ENCODE data around the gene ABLIM3. TPM values are rescaled to one million over a fixed set of nuclear protein-coding genes. Genes with fewer than 3 reads are reported as not detected.

Gene ABLIM3
- total RNA-seq, 1 donor from 2014 or later, result 3.9 TPM

GRCh38 chr5:149294872-149295829 lies 153.9 kb downstream of the ABLIM3 start:
- H3K27me3 ChIP-seq (ENCODE audit: insufficient read depth, low read length), result no peaks in the 10 kb centered on the region
- DNase-seq (ENCODE audit: low read depth) (no peak), FAIRE-seq (no peak)
- no peaks in the 10 kb centered on the region for H3K36me3 ChIP-seq (ENCODE audit: insufficient read depth, low read length)
- H3K4me3 ChIP-seq (ENCODE audit: insufficient read depth, low read depth, low read length), result no peak overlapping the region
- Mint-ChIP-seq H3K4me1 (ENCODE audit: low read depth, unreplicated experiment) (peaks cover 16% of the 10 kb centered on the region), H3K36me3 (ENCODE audit: low read depth, unreplicated experiment) (no peaks in the 10 kb centered on the region), H3K9me3 (ENCODE audit: unreplicated experiment) (no peaks in the 10 kb centered on the region), H3K27ac (ENCODE audit: unreplicated experiment) (no peak overlapping the region), H3K4me3 (ENCODE audit: unreplicated experiment) (no peak overlapping the region), H3K27me3 (ENCODE audit: low read depth, unreplicated experiment) (no peaks in the 10 kb centered on the region)
- no peaks in the 10 kb centered on the region for H4K20me1 ChIP-seq (ENCODE audit: insufficient read depth, low read length)
- TF ChIP-seq CTCF (IDR thresholded peaks at IDR 0.05; ENCODE audit: insufficient read depth, low read depth, low read length), result no peak
- no peak for TF ChIP-seq EZH2 (IDR thresholded peaks at IDR 0.05; ENCODE audit: insufficient read depth, low read length)
- no peaks in the 10 kb centered on the region for H3K79me2 ChIP-seq (ENCODE audit: insufficient read depth, low read length)
- no peak overlapping the region for H3K4me2 ChIP-seq (ENCODE audit: low read length)
- H3K27ac ChIP-seq (ENCODE audit: low read depth, low read length), result no peak overlapping the region
- no peaks in the 10 kb centered on the region for H3K9me3 ChIP-seq (ENCODE audit: insufficient read depth, low read depth, low read length)
- H2AFZ ChIP-seq (ENCODE audit: low read depth, low read length), result no peak overlapping the region
- no peaks in the 10 kb centered on the region for H3K4me1 ChIP-seq (ENCODE audit: insufficient read depth, low read length)
- no peak overlapping the region for H3K9ac ChIP-seq (ENCODE audit: low read length)

GRCh38 chr5:149297340-149298025 lies 156.2 kb downstream of the ABLIM3 start:
- peaks cover 3% of the 10 kb centered on the region for H3K36me3 Mint-ChIP-seq (ENCODE audit: low read depth, unreplicated experiment)

More at GRCh38 chr5:149297340-149298025, 156.2 kb downstream of the ABLIM3 start:
- no peaks in the 10 kb centered on the region for H4K20me1 ChIP-seq (ENCODE audit: insufficient read depth, low read length)
- no peak overlapping the region for H3K27ac ChIP-seq (ENCODE audit: low read depth, low read length)
- Mint-ChIP-seq H3K4me3 (ENCODE audit: unreplicated experiment) (no peak overlapping the region), H3K9me3 (ENCODE audit: unreplicated experiment) (no peaks in the 10 kb centered on the region), H3K4me1 (ENCODE audit: low read depth, unreplicated experiment) (peaks cover 19% of the 10 kb centered on the region), H3K27ac (ENCODE audit: unreplicated experiment) (no peak overlapping the region), H3K27me3 (ENCODE audit: low read depth, unreplicated experiment) (no peaks in the 10 kb centered on the region)
- H3K4me2 ChIP-seq (ENCODE audit: low read length), result no peak overlapping the region
- no peaks in the 10 kb centered on the region for H3K36me3 ChIP-seq (ENCODE audit: insufficient read depth, low read length)
- no peak overlapping the region for H2AFZ ChIP-seq (ENCODE audit: low read depth, low read length)
- no peaks in the 10 kb centered on the region for H3K4me1 ChIP-seq (ENCODE audit: insufficient read depth, low read length)
- DNase-seq (ENCODE audit: low read depth) (no peak), FAIRE-seq (no peak)
- no peaks in the 10 kb centered on the region for H3K27me3 ChIP-seq (ENCODE audit: insufficient read depth, low read length)
- H3K4me3 ChIP-seq (ENCODE audit: insufficient read depth, low read depth, low read length), result no peak overlapping the region
- TF ChIP-seq EZH2 (IDR thresholded peaks at IDR 0.05; ENCODE audit: insufficient read depth, low read length), result no peak
- no peak for TF ChIP-seq CTCF (IDR thresholded peaks at IDR 0.05; ENCODE audit: insufficient read depth, low read depth, low read length)
- no peaks in the 10 kb centered on the region for H3K9me3 ChIP-seq (ENCODE audit: insufficient read depth, low read depth, low read length)
- no peaks in the 10 kb centered on the region for H3K79me2 ChIP-seq (ENCODE audit: insufficient read depth, low read length)
- no peak overlapping the region for H3K9ac ChIP-seq (ENCODE audit: low read length)
